HUES64 (cell line): ENCODE measurements around the gene IL15.
"Not testable (repeated sequence)": the region's sequence is repeated elsewhere in the genome, so short reads cannot be mapped to it uniquely, and the experiment has no call there.

Source experiments
- H3K27ac ChIP-seq: 2 replicates; pipeline ENCODE4 v1.7.0; 2013; ENCODE audit warnings: low read depth, low read length, inconsistent platforms
- H3K27me3 ChIP-seq: 2 replicates; pipeline ENCODE4 v1.6.1; 2013; ENCODE audit warnings: mild to moderate bottlenecking, low read length; ENCODE audit not compliant: insufficient read depth
- H3K36me3 ChIP-seq: 2 replicates; pipeline ENCODE4 v1.6.1; 2013; ENCODE audit warnings: mild to moderate bottlenecking, low read length; ENCODE audit not compliant: insufficient read depth
- H3K4me1 ChIP-seq: 2 replicates; pipeline ENCODE4 v1.6.1; 2013; ENCODE audit warnings: mild to moderate bottlenecking, low read length, moderate library complexity; ENCODE audit not compliant: insufficient read depth
- H3K4me3 ChIP-seq: 2 replicates; pipeline ENCODE4 v1.5.1; 2013; ENCODE audit warnings: mild to moderate bottlenecking, low read length, moderate library complexity
- H3K9ac ChIP-seq: 2 replicates; pipeline ENCODE4 v1.6.1; 2013; ENCODE audit warnings: mild to moderate bottlenecking, low read depth, low read length
- H3K9me3 ChIP-seq: 2 replicates; pipeline ENCODE4 v1.6.1; 2013; ENCODE audit warnings: low read depth, low read length; ENCODE audit not compliant: insufficient read depth
- WGBS: fragments of 150-250, 120-280 bp; methylation state at CpG from one replicate; pipeline ENCODE4 v1.1.7; 2013; ENCODE audit warnings: missing lambda C conversion rate; 5-methylcytosine and 5-hydroxymethylcytosine counted together

Gene IL15

GRCh38 chr4:141675384-141675783 is 39.0 kb downstream of the IL15 start:
- H3K36me3 ChIP-seq, result no peaks in the 10 kb centered on the region
- no peaks in the 10 kb centered on the region for H3K4me1 ChIP-seq
- no peak overlapping the region for H3K27ac ChIP-seq
- WGBS, result 100% methylated on average over 2 of the region's 2 CpGs
- H3K4me3 ChIP-seq, result no peak overlapping the region
- no peak overlapping the region for H3K9ac ChIP-seq
- H3K27me3 ChIP-seq, result no peaks in the 10 kb centered on the region
- H3K9me3 ChIP-seq, result no peaks in the 10 kb centered on the region

- Histone ChIP-seq H3K36me3 (no peaks in the 10 kb centered on the region), H3K9me3 (no peaks in the 10 kb centered on the region), H3K9ac (no peak overlapping the region), H3K4me3 (no peak overlapping the region), H3K27me3 (no peaks in the 10 kb centered on the region), H3K4me1 (no peaks in the 10 kb centered on the region), H3K27ac (no peak overlapping the region)
- 80% methylated on average over 3 of the region's 3 CpGs for WGBS
These were observed 39.8 kb downstream of the IL15 start for GRCh38 chr4:141676087-141676670.

GRCh38 chr4:141680060-141680459 is 43.7 kb downstream of the IL15 start:
- Histone ChIP-seq H3K4me3 (no peak overlapping the region), H3K36me3 (no peaks in the 10 kb centered on the region), H3K27me3 (no peaks in the 10 kb centered on the region), H3K4me1 (no peaks in the 10 kb centered on the region), H3K9ac (no peak overlapping the region), H3K9me3 (no peaks in the 10 kb centered on the region), H3K27ac (no peak overlapping the region)
- 83% methylated on average over 4 of the region's 4 CpGs for WGBS

GRCh38 chr4:141684785-141685184 is 48.4 kb downstream of the IL15 start:
- Histone ChIP-seq H3K4me1 (no peaks in the 10 kb centered on the region), H3K27ac (no peak overlapping the region), H3K4me3 (no peak overlapping the region), H3K9me3 (no peaks in the 10 kb centered on the region), H3K9ac (no peak overlapping the region), H3K27me3 (no peaks in the 10 kb centered on the region), H3K36me3 (no peaks in the 10 kb centered on the region)
- WGBS, result 100% methylated on average over 3 of the region's 3 CpGs

- no peak overlapping the region for H3K9ac ChIP-seq
- H3K9me3 ChIP-seq, result no peaks in the 10 kb centered on the region
- 95% methylated on average over 8 of the region's 8 CpGs for WGBS
- H3K27me3 ChIP-seq, result no peaks in the 10 kb centered on the region
- H3K27ac ChIP-seq, result no peak overlapping the region
- H3K4me1 ChIP-seq, result no peaks in the 10 kb centered on the region
- no peak overlapping the region for H3K4me3 ChIP-seq
- no peaks in the 10 kb centered on the region for H3K36me3 ChIP-seq
These were observed 49.9 kb downstream of the IL15 start for GRCh38 chr4:141686146-141686775.

- H3K27ac ChIP-seq, result no peak overlapping the region
- H3K9ac ChIP-seq, result no peak overlapping the region
- H3K9me3 ChIP-seq, result no peaks in the 10 kb centered on the region
- no peaks in the 10 kb centered on the region for H3K4me1 ChIP-seq
- H3K4me3 ChIP-seq, result no peak overlapping the region
- no peaks in the 10 kb centered on the region for H3K27me3 ChIP-seq
- no peaks in the 10 kb centered on the region for H3K36me3 ChIP-seq
These were observed 50.5 kb downstream of the IL15 start for GRCh38 chr4:141686879-141687278.

- H3K27ac ChIP-seq, H3K4me1 ChIP-seq, H3K9me3 ChIP-seq, H3K27me3 ChIP-seq, H3K9ac ChIP-seq, H3K4me3 ChIP-seq, H3K36me3 ChIP-seq: not testable (repeated sequence)
- 96% methylated on average over 29 of the region's 29 CpGs for WGBS
These were observed 53.4 kb downstream of the IL15 start for GRCh38 chr4:141689726-141690296.

GRCh38 chr4:141691247-141691646 is 54.9 kb downstream of the IL15 start:
- not testable (repeated sequence) for H3K4me3 ChIP-seq, H3K9ac ChIP-seq, H3K27ac ChIP-seq, H3K4me1 ChIP-seq, H3K27me3 ChIP-seq, H3K9me3 ChIP-seq, H3K36me3 ChIP-seq
- 94% methylated on average over 1 of the region's 1 CpG for WGBS

GRCh38 chr4:141692081-141692480 is 55.7 kb downstream of the IL15 start:
- 91% methylated on average over 2 of the region's 2 CpGs for WGBS

GRCh38 chr4:141697116-141697515 is 60.7 kb downstream of the IL15 start:
- Histone ChIP-seq H3K9me3 (no peaks in the 10 kb centered on the region), H3K27ac (no peak overlapping the region), H3K27me3 (no peaks in the 10 kb centered on the region), H3K4me3 (no peak overlapping the region), H3K9ac (no peak overlapping the region), H3K36me3 (no peaks in the 10 kb centered on the region), H3K4me1 (no peaks in the 10 kb centered on the region)
- WGBS, result 91% methylated on average over 2 of the region's 2 CpGs

More at GRCh38 chr4:141692081-141692480, 55.7 kb downstream of the IL15 start:
- Histone ChIP-seq H3K4me1 (no peaks in the 10 kb centered on the region), H3K36me3 (no peaks in the 10 kb centered on the region), H3K4me3 (no peak overlapping the region), H3K27ac (no peak overlapping the region), H3K27me3 (no peaks in the 10 kb centered on the region), H3K9me3 (no peaks in the 10 kb centered on the region), H3K9ac (no peak overlapping the region)

GRCh38 chr4:141702472-141703182 is 66.2 kb downstream of the IL15 start:
- no peaks in the 10 kb centered on the region for H3K36me3 ChIP-seq
- no peaks in the 10 kb centered on the region for H3K9me3 ChIP-seq
- H3K4me1 ChIP-seq, result no peaks in the 10 kb centered on the region
- H3K27ac ChIP-seq, result no peak overlapping the region
- no peaks in the 10 kb centered on the region for H3K27me3 ChIP-seq
- WGBS, result 95% methylated on average over 3 of the region's 3 CpGs
- H3K9ac ChIP-seq, result no peak overlapping the region
- no peak overlapping the region for H3K4me3 ChIP-seq
